Panc1 (cell line): ENCODE data around the gene PJA2. TPM values are rescaled to one million over a fixed set of nuclear protein-coding genes. Genes with fewer than 3 reads are reported as not detected.

ENCODE experiments used
- ATAC-seq: fragments of 200-7000 bp; cut with Tn5 transposase; 2 replicates; pipeline ENCODE4 v1.9.1; 2020; ENCODE audit warnings: mild to moderate bottlenecking, moderate library complexity
- BruUV-seq: library from RNA; stranded (reverse); fragments of 400-500 nt; replicated peaks from 2 replicates; lab custom pipeline; 2021; lab: Mats Ljungman, UMichigan
- CTCF ChIA-PET: fragments of 300-600 bp; sonication (Branson Sonifier 250); formaldehyde crosslinking; loops from one replicate; lab custom pipeline; 2022; ENCODE audit warnings: antibody characterized with exemption; lab: Charles Lee
- POLR2A ChIA-PET: fragments of 300-600 bp; sonication (Branson Sonifier 250); formaldehyde crosslinking; loops from one replicate; lab custom pipeline; 2022; ENCODE audit warnings: antibody characterized with exemption; lab: Charles Lee
- DNase-seq: peaks from one replicate; pipeline ENCODE4 v3.0.0-alpha.2; 2010; ENCODE audit warnings: low read depth, low spot score
- H3K27ac ChIP-seq: 2 replicates; pipeline ENCODE4 v1.5.1; 2011; ENCODE audit warnings: mild to moderate bottlenecking, low read length, inconsistent platforms
- H3K27me3 ChIP-seq: fragments of 200-500 bp; sonication (Bioruptor generic); 2 replicates; pipeline ENCODE4 v1.6.0; 2014; ENCODE audit warnings: low read length, inconsistent platforms; ENCODE audit not compliant: control insufficient read depth, insufficient read depth
- H3K36me3 ChIP-seq: fragments of 200-500 bp; sonication (Bioruptor generic); 2 replicates; pipeline ENCODE4 v1.5.1; 2014; ENCODE audit warnings: inconsistent platforms, mild to moderate bottlenecking, low read length, moderate library complexity; ENCODE audit not compliant: control insufficient read depth, insufficient read depth
- H3K4me1 ChIP-seq: 2 replicates; pipeline ENCODE4 v1.5.1; 2011; ENCODE audit warnings: inconsistent platforms, mild to moderate bottlenecking, low read length, moderate library complexity; ENCODE audit not compliant: control insufficient read depth, insufficient read depth
- H3K4me3 ChIP-seq, 2 experiments: 2 replicates each; pipeline ENCODE4 v1.5.1; 2011 to 2012; ENCODE audit warnings: low read depth in 2 of 2, low read length in 2 of 2, mild to moderate bottlenecking in 2 of 2, inconsistent platforms in 1 of 2, moderate library complexity in 1 of 2
- H3K9me3 ChIP-seq: fragments of 200-500 bp; sonication (Bioruptor generic); 2 replicates; pipeline ENCODE4 v1.5.1; 2014; ENCODE audit warnings: low read depth, mild to moderate bottlenecking, inconsistent platforms, low read length, moderate library complexity; ENCODE audit not compliant: control insufficient read depth, insufficient read depth
- CTCF ChIP-seq: fragments of 450-650 bp; IDR thresholded peaks from 2 replicates; pipeline ENCODE4 v1.5.1; 2017; ENCODE audit warnings: mild to moderate bottlenecking
- POLR2AphosphoS5 ChIP-seq: IDR thresholded peaks from 2 replicates; pipeline ENCODE4 v1.6.1; 2012; ENCODE audit warnings: mild to moderate bottlenecking, low read depth, low read length, moderate library complexity
- SIN3A ChIP-seq: IDR thresholded peaks from 2 replicates; pipeline ENCODE4 v1.6.1; 2012; ENCODE audit warnings: low read depth, mild to moderate bottlenecking, low read length, moderate library complexity, borderline replicate concordance; ENCODE audit not compliant: insufficient read depth
- TCF7L2 ChIP-seq: IDR thresholded peaks from 2 replicates; pipeline ENCODE4 v1.6.1; 2011; ENCODE audit warnings: mild to moderate bottlenecking, low read depth, low read length, inconsistent platforms
- in situ Hi-C: cut with HindIII; loops from 2 replicates; pipeline ENCODE4 v1.10.0; 2016; ENCODE audit warnings: low sequenced_read_pairs, low pct_unique_long_range_greater_than_20kb
- intact Hi-C: fragments of 100-400 bp; cut with micrococcal nuclease; formaldehyde crosslinking; loops from one replicate; pipeline ENCODE4 v1.10.0; 2022; ENCODE audit not compliant: unreplicated experiment
- total RNA-seq: library from RNA; stranded (reverse); gene quantifications from one replicate; pipeline ENCODE4 v1.2.1, GENCODE V29; 2021; ENCODE audit not compliant: unreplicated experiment
- TF ChIP-seq, protein P1 (sequence below), 2 experiments: IDR thresholded peaks; 2 replicates each; pipeline ENCODE4 v1.6.1; 2011 to 2012; ENCODE audit warnings: low read depth in 2 of 2, control low read depth in 1 of 2, low read length in 1 of 2, mild to moderate bottlenecking in 1 of 2, moderate library complexity in 1 of 2; ENCODE audit not compliant: insufficient read depth in 1 of 2

The PJA2 gene
- total RNA-seq, 1 experiment from 2014 or later: 33.6 TPM

DNA sequence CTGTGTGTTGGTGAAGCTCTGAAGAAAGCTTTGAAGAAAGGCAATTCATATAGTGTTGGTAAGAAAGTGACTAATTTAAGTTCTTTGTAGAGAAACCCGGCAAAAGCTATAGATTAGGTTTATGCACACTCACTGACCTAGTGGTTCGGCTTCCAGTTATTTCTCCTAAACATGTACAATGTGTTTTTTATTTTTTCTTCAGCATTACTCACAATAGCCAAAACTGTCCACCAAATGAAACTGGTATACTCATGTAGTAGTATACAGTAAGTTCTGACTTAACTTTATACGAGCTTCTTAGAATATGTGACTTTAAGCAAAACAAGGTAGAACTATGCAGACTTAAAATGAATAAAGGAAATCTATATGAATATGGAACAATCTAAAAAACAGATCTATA is 44.8 kb downstream of the PJA2 start:
- intact Hi-C loops (no loop called here), in situ Hi-C loops (no loop called here)
- DNase-seq: no peak
- BruUV-seq: no TSS peak
- H3K27me3 ChIP-seq: no peaks in the 10 kb centered on the region
- ChIA-PET CTCF (no interaction called here), POLR2A (no interaction called here)
- TF ChIP-seq CTCF (no peak), SIN3A (no peak), POLR2AphosphoS5 (no peak), TCF7L2 (no peak)
- TF ChIP-seq, protein P1, sequence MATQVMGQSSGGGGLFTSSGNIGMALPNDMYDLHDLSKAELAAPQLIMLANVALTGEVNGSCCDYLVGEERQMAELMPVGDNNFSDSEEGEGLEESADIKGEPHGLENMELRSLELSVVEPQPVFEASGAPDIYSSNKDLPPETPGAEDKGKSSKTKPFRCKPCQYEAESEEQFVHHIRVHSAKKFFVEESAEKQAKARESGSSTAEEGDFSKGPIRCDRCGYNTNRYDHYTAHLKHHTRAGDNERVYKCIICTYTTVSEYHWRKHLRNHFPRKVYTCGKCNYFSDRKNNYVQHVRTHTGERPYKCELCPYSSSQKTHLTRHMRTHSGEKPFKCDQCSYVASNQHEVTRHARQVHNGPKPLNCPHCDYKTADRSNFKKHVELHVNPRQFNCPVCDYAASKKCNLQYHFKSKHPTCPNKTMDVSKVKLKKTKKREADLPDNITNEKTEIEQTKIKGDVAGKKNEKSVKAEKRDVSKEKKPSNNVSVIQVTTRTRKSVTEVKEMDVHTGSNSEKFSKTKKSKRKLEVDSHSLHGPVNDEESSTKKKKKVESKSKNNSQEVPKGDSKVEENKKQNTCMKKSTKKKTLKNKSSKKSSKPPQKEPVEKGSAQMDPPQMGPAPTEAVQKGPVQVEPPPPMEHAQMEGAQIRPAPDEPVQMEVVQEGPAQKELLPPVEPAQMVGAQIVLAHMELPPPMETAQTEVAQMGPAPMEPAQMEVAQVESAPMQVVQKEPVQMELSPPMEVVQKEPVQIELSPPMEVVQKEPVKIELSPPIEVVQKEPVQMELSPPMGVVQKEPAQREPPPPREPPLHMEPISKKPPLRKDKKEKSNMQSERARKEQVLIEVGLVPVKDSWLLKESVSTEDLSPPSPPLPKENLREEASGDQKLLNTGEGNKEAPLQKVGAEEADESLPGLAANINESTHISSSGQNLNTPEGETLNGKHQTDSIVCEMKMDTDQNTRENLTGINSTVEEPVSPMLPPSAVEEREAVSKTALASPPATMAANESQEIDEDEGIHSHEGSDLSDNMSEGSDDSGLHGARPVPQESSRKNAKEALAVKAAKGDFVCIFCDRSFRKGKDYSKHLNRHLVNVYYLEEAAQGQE (IDR thresholded peaks at IDR 0.05; ENCODE audit: insufficient read depth in 1 of 2, low read depth in 2 of 2, low read length in 1 of 2): no peak
- no peak overlapping the region for H3K27ac ChIP-seq
- no peak overlapping the region for H3K4me3 ChIP-seq
- peaks cover 4% of the 10 kb centered on the region for H3K36me3 ChIP-seq
- H3K9me3 ChIP-seq: no peaks in the 10 kb centered on the region
- no peak for ATAC-seq
- H3K4me1 ChIP-seq: no peaks in the 10 kb centered on the region

- DNase-seq: no peak
- Histone ChIP-seq H3K9me3 (no peaks in the 10 kb centered on the region), H3K4me1 (no peaks in the 10 kb centered on the region), H3K27ac (no peak overlapping the region), H3K36me3 (peaks cover 4% of the 10 kb centered on the region; the same call in 1 of the 2 replicates), H3K4me3 (no peak overlapping the region), H3K27me3 (no peaks in the 10 kb centered on the region)
- no TSS peak for BruUV-seq
- CTCF ChIA-PET: no interaction called here
- in situ Hi-C loops: no loop called here
- no peak for ATAC-seq
- POLR2A ChIA-PET: no interaction called here
- intact Hi-C loops: no loop called here
- TF ChIP-seq SIN3A (no peak), TCF7L2 (no peak), POLR2AphosphoS5 (no peak), CTCF (no peak)
- TF ChIP-seq, protein P1 (IDR thresholded peaks at IDR 0.05; ENCODE audit: insufficient read depth in 1 of 2, low read depth in 2 of 2, low read length in 1 of 2): no peak
These were observed 50.1 kb downstream of the PJA2 start for GRCh38 chr5:109359642-109360041.
